Measurements from ENCODE around the gene CTU2.

DNA sequence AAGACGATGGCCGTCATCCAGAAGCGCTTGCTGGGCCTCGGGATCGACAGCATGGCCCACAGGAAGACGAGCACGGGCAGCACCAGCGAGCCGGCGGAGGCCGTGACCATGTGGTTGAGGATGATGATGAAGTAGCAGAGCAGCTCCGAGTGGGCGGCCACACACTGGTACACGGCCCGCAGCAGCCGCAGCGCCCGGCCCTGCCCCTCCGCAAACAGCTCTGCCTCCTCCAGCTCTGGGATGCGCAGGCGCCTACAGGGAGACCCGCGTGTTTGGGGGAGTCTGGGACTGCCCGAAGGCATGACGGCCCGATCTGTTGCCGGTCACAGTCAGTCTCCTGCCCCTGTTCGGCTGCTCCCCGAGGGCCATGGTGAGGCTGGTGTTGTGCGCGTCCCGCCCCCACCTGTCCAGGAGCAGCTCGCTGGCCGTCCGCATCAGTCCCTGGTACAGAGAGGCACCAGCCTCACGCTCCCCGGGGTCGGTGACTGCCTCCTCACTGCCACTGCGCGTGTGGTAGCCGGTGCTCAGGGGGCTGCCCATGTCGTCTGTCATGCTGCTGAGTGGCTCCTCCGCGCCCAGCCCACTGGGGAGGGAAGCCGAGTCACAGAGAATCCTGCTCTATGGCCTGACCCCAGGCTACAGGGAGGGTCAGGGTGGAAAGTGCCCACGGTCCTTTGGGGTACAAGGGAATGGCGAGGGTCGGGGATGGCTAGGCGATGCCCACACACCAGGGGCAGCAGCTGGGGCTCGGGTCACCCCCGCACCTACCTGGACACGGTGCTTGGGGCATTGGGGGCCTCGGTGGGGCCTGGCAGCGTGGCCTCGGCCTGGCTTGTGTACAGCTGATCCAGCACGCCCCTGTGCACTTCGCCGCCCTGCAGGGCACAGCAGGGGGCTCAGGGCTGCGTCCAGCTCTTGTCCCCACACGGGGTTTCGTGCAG is 15.8 kb downstream of the CTU2 start:
- TF ChIP-seq, protein P1, sequence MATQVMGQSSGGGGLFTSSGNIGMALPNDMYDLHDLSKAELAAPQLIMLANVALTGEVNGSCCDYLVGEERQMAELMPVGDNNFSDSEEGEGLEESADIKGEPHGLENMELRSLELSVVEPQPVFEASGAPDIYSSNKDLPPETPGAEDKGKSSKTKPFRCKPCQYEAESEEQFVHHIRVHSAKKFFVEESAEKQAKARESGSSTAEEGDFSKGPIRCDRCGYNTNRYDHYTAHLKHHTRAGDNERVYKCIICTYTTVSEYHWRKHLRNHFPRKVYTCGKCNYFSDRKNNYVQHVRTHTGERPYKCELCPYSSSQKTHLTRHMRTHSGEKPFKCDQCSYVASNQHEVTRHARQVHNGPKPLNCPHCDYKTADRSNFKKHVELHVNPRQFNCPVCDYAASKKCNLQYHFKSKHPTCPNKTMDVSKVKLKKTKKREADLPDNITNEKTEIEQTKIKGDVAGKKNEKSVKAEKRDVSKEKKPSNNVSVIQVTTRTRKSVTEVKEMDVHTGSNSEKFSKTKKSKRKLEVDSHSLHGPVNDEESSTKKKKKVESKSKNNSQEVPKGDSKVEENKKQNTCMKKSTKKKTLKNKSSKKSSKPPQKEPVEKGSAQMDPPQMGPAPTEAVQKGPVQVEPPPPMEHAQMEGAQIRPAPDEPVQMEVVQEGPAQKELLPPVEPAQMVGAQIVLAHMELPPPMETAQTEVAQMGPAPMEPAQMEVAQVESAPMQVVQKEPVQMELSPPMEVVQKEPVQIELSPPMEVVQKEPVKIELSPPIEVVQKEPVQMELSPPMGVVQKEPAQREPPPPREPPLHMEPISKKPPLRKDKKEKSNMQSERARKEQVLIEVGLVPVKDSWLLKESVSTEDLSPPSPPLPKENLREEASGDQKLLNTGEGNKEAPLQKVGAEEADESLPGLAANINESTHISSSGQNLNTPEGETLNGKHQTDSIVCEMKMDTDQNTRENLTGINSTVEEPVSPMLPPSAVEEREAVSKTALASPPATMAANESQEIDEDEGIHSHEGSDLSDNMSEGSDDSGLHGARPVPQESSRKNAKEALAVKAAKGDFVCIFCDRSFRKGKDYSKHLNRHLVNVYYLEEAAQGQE (IDR thresholded peaks at IDR 0.05; ENCODE audit: borderline replicate concordance), result no peak
- TF ChIP-seq, protein P2, sequence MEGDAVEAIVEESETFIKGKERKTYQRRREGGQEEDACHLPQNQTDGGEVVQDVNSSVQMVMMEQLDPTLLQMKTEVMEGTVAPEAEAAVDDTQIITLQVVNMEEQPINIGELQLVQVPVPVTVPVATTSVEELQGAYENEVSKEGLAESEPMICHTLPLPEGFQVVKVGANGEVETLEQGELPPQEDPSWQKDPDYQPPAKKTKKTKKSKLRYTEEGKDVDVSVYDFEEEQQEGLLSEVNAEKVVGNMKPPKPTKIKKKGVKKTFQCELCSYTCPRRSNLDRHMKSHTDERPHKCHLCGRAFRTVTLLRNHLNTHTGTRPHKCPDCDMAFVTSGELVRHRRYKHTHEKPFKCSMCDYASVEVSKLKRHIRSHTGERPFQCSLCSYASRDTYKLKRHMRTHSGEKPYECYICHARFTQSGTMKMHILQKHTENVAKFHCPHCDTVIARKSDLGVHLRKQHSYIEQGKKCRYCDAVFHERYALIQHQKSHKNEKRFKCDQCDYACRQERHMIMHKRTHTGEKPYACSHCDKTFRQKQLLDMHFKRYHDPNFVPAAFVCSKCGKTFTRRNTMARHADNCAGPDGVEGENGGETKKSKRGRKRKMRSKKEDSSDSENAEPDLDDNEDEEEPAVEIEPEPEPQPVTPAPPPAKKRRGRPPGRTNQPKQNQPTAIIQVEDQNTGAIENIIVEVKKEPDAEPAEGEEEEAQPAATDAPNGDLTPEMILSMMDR (IDR thresholded peaks at IDR 0.05; ENCODE audit: poor library complexity, severe bottlenecking), result no peak
- no peak for TF ChIP-seq EZH2 (IDR thresholded peaks at IDR 0.05; ENCODE audit: borderline replicate concordance, insufficient read depth, low read length, poor library complexity, severe bottlenecking)
- no peak for TF ChIP-seq POLR2AphosphoS5 (IDR thresholded peaks at IDR 0.05)
- TF ChIP-seq MXI1 (conservative IDR thresholded peaks at IDR 0.05; ENCODE audit: poor library complexity, severe bottlenecking), result no peak
- no peak for TF ChIP-seq RAD21 (conservative IDR thresholded peaks at IDR 0.05)
- no peak for TF ChIP-seq SMC3 (conservative IDR thresholded peaks at IDR 0.05; ENCODE audit: poor library complexity)
- TF ChIP-seq EP300 (conservative IDR thresholded peaks at IDR 0.05; ENCODE audit: poor library complexity, severe bottlenecking), result no peak
- no peak for TF ChIP-seq TAF1 (IDR thresholded peaks at IDR 0.05; ENCODE audit: low read depth)

All from neural cell (in vitro differentiated cells).